H9 (cell line): Measurements from ENCODE around the gene EPHA10. TPM values are rescaled to one million over a fixed set of nuclear protein-coding genes. Genes with fewer than 3 reads are reported as not detected.

Source experiments
- DNase-seq: peaks from one replicate; pipeline ENCODE4 v3.0.0-alpha.2; 2017
- H2AFZ ChIP-seq: one replicate; pipeline ENCODE4 v1.6.1; 2013; ENCODE audit warnings: mild to moderate bottlenecking, low read length, control low read depth, moderate library complexity
- H2AK5ac ChIP-seq: 2 replicates; pipeline ENCODE4 v1.6.1; 2013; ENCODE audit warnings: low read length, control low read depth, mixed read lengths; ENCODE audit not compliant: insufficient read length
- H2BK120ac ChIP-seq: one replicate; pipeline ENCODE4 v1.6.1; 2013; ENCODE audit warnings: low read depth, mild to moderate bottlenecking, low read length, control low read depth, inconsistent platforms; ENCODE audit not compliant: poor library complexity, severe bottlenecking
- H2BK12ac ChIP-seq: 2 replicates; pipeline ENCODE4 v1.6.1; 2013; ENCODE audit warnings: low read length, control low read depth, mixed read lengths, low read depth; ENCODE audit not compliant: insufficient read length
- H2BK15ac ChIP-seq: 2 replicates; pipeline ENCODE4 v1.6.1; 2013; ENCODE audit warnings: low read depth, low read length, control low read depth
- H2BK20ac ChIP-seq: one replicate; pipeline ENCODE4 v1.6.1; 2013; ENCODE audit warnings: low read depth, mild to moderate bottlenecking, low read length, control low read depth, inconsistent platforms; ENCODE audit not compliant: poor library complexity, severe bottlenecking
- H2BK5ac ChIP-seq: 2 replicates; pipeline ENCODE4 v1.6.1; 2013; ENCODE audit warnings: low read length, control low read depth, mixed read lengths; ENCODE audit not compliant: insufficient read length
- H3K14ac ChIP-seq: 2 replicates; pipeline ENCODE4 v1.6.1; 2013; ENCODE audit warnings: low read length, control low read depth; ENCODE audit not compliant: insufficient read depth
- H3K18ac ChIP-seq: 2 replicates; pipeline ENCODE4 v1.6.1; 2013; ENCODE audit warnings: low read depth, mild to moderate bottlenecking, mixed read lengths, low read length, control low read depth; ENCODE audit not compliant: insufficient read length
- H3K23ac ChIP-seq: 2 replicates; pipeline ENCODE4 v1.6.1; 2013; ENCODE audit warnings: low read length, control low read depth, mixed read lengths, low read depth; ENCODE audit not compliant: insufficient read length
- H3K23me2 ChIP-seq: 2 replicates; pipeline ENCODE4 v1.6.1; 2013; ENCODE audit warnings: low read depth, mild to moderate bottlenecking, mixed read lengths, low read length, control low read depth; ENCODE audit not compliant: insufficient read length, poor library complexity, severe bottlenecking
- H3K27ac ChIP-seq: 2 replicates; pipeline ENCODE4 v1.5.1; 2013; ENCODE audit warnings: low read length, control low read depth, mixed read lengths, low read depth; ENCODE audit not compliant: insufficient read length
- H3K27me3 ChIP-seq: 2 replicates; pipeline ENCODE4 v1.6.1; 2013; ENCODE audit warnings: low read length, control low read depth, inconsistent platforms; ENCODE audit not compliant: insufficient read depth
- H3K4ac ChIP-seq: 2 replicates; pipeline ENCODE4 v1.6.1; 2013; ENCODE audit warnings: low read depth, mild to moderate bottlenecking, control low read depth, inconsistent platforms, low read length, moderate library complexity
- H3K4me1 ChIP-seq: 2 replicates; pipeline ENCODE4 v1.6.1; 2013; ENCODE audit warnings: low read length, control low read depth, inconsistent platforms; ENCODE audit not compliant: insufficient read depth
- H3K4me2 ChIP-seq: 2 replicates; pipeline ENCODE4 v1.6.1; 2013; ENCODE audit warnings: low read length, control low read depth, mixed read lengths; ENCODE audit not compliant: insufficient read length, insufficient read depth
- H3K56ac ChIP-seq: 2 replicates; pipeline ENCODE4 v1.6.1; 2013; ENCODE audit warnings: low read depth, mild to moderate bottlenecking, mixed read lengths, low read length, control low read depth; ENCODE audit not compliant: insufficient read length
- H3K79me1 ChIP-seq: 2 replicates; pipeline ENCODE4 v1.6.1; 2013; ENCODE audit warnings: low read depth, mild to moderate bottlenecking, moderate library complexity, low read length, control low read depth, inconsistent platforms; ENCODE audit not compliant: insufficient read depth, poor library complexity, severe bottlenecking
- H3K79me2 ChIP-seq: 2 replicates; pipeline ENCODE4 v1.6.1; 2013; ENCODE audit warnings: low read length, control low read depth, inconsistent platforms; ENCODE audit not compliant: insufficient read depth
- H3K9ac ChIP-seq: 2 replicates; pipeline ENCODE4 v1.6.1; 2013; ENCODE audit warnings: low read length, control low read depth, mixed read lengths; ENCODE audit not compliant: insufficient read length; ENCODE audit errors: extremely low read depth
- H3K9me3 ChIP-seq: one replicate; pipeline ENCODE4 v1.6.1; 2013; ENCODE audit warnings: low read depth, low read length, inconsistent platforms; ENCODE audit not compliant: control insufficient read depth
- H3T11ph ChIP-seq: one replicate; pipeline ENCODE4 v1.6.1; 2013; ENCODE audit warnings: mild to moderate bottlenecking, low read length, control low read depth, inconsistent platforms
- H4K20me1 ChIP-seq: one replicate; pipeline ENCODE4 v1.6.1; 2013; ENCODE audit not compliant: control insufficient read depth, insufficient read length, insufficient read depth
- H4K5ac ChIP-seq: 2 replicates; pipeline ENCODE4 v1.6.1; 2013; ENCODE audit warnings: low read depth, mild to moderate bottlenecking, mixed read lengths, low read length, control low read depth; ENCODE audit not compliant: insufficient read length
- H4K8ac ChIP-seq: replicated peaks from 2 replicates; pipeline ENCODE4 v1.6.1; 2013; ENCODE audit warnings: low read length, control low read depth, mixed read lengths, low read depth; ENCODE audit not compliant: insufficient read length
- H4K91ac ChIP-seq: 2 replicates; pipeline ENCODE4 v1.6.1; 2013; ENCODE audit warnings: low read depth, mild to moderate bottlenecking, moderate library complexity, mixed read lengths, low read length, control low read depth; ENCODE audit not compliant: insufficient read length
- H3K27ac Mint-ChIP-seq, 3 experiments: 2 replicates in 2 of 3; 3 replicates in 1 of 3; pipeline ENCODE4 v1.8.0; 2020 to 2021; ENCODE audit warnings: mixed read lengths in 3 of 3, mild to moderate bottlenecking in 1 of 3, moderate library complexity in 1 of 3
- H3K27me3 Mint-ChIP-seq: 2 replicates; pipeline ENCODE4 v1.8.0; 2021; ENCODE audit warnings: low read depth, mild to moderate bottlenecking, moderate library complexity, mixed read lengths
- H3K36me3 Mint-ChIP-seq, 3 experiments: 2 replicates in 2 of 3; 3 replicates in 1 of 3; pipeline ENCODE4 v1.8.0; 2020 to 2021; ENCODE audit warnings: low read depth in 3 of 3, mixed read lengths in 3 of 3; ENCODE audit not compliant: insufficient read depth in 1 of 3
- H3K4me1 Mint-ChIP-seq, 2 experiments: 2 replicates each; pipeline ENCODE4 v1.8.0; 2020; ENCODE audit warnings: mixed read lengths in 2 of 2
- H3K4me3 Mint-ChIP-seq, 2 experiments: 2 replicates in 1 of 2; 3 replicates in 1 of 2; pipeline ENCODE4 v1.8.0; 2020 to 2021; ENCODE audit warnings: mild to moderate bottlenecking in 2 of 2, mixed read lengths in 2 of 2, moderate library complexity in 1 of 2
- H3K9me3 Mint-ChIP-seq, 2 experiments: 2 replicates in 1 of 2; 3 replicates in 1 of 2; pipeline ENCODE4 v1.8.0; 2020; ENCODE audit warnings: mild to moderate bottlenecking in 2 of 2, mixed read lengths in 2 of 2, moderate library complexity in 1 of 2
- CTCF ChIP-seq: fragments of 200-600 bp; sonication (generic); conservative IDR thresholded peaks from 3 replicates; pipeline ENCODE4 v1.8.0; 2021; ENCODE audit warnings: antibody characterized with exemption, mild to moderate bottlenecking
- WGBS: extraction: QIAGEN DNeasy Blood & Tissue Kit; methylation state at CpG from one replicate; pipeline ENCODE4 v1.1.7; 2013; ENCODE audit warnings: missing lambda C conversion rate, low lambda C conversion rate, mixed read lengths; ENCODE audit not compliant: insufficient read length; ENCODE audit errors: extremely low coverage; 5-methylcytosine and 5-hydroxymethylcytosine counted together
- total RNA-seq: library from RNA; stranded (reverse); gene quantifications from 2 replicates; pipeline ENCODE4 v1.2.1, GENCODE V29; 2021

EPHA10 gene
- total RNA-seq, 1 experiment from 2014 or later: 0.96 TPM

- H2BK5ac ChIP-seq: no peak overlapping the region
- no peak overlapping the region for H4K91ac ChIP-seq
- no peak overlapping the region for H3K14ac ChIP-seq
- H2BK12ac ChIP-seq: no peak overlapping the region
- H2BK120ac ChIP-seq: no peak overlapping the region
- peak overlapping the region; percentile 13 for H3K4me2 ChIP-seq
- H3T11ph ChIP-seq: no peak overlapping the region
- H3K18ac ChIP-seq: no peak overlapping the region
- no peak overlapping the region for H4K5ac ChIP-seq
- peaks cover 0 to 34% (median 7%) of the 10 kb centered on the region in 3 experiments; a peak in 3 of 7 replicates for H3K36me3 Mint-ChIP-seq
- no peak overlapping the region for H3K56ac ChIP-seq
- no peak overlapping the region for H2AFZ ChIP-seq
- H2BK15ac ChIP-seq: no peak overlapping the region
- no peak overlapping the region for H3K4ac ChIP-seq
- no peak overlapping the region for H3K27ac Mint-ChIP-seq
- H3K4me3 Mint-ChIP-seq: peak overlapping the region; percentile 75 to 80
- no peaks in the 10 kb centered on the region for H3K9me3 ChIP-seq
- no peak for DNase-seq
- no peak overlapping the region for H3K9ac ChIP-seq
- H4K20me1 ChIP-seq: no peaks in the 10 kb centered on the region
- H2AK5ac ChIP-seq: no peak overlapping the region
- no peaks in the 10 kb centered on the region for H3K79me2 ChIP-seq
- WGBS: no CpG with 5 or more reads among the region's 59 CpGs
- H3K27ac ChIP-seq: no peak overlapping the region
- peaks cover 7% of the 10 kb centered on the region; the same call in 1 of the 2 replicates for H3K27me3 ChIP-seq
- H3K4me1 Mint-ChIP-seq: peaks cover 7 to 12% of the 10 kb centered on the region in 2 experiments
- H3K27me3 Mint-ChIP-seq: peaks cover 43% of the 10 kb centered on the region
- H3K23ac ChIP-seq: no peak overlapping the region
- no peaks in the 10 kb centered on the region for H3K79me1 ChIP-seq
- no peak overlapping the region for H2BK20ac ChIP-seq
- no peaks in the 10 kb centered on the region for H3K23me2 ChIP-seq
- H3K4me1 ChIP-seq: no peaks in the 10 kb centered on the region; the same call in 1 of the 2 replicates
- H4K8ac ChIP-seq: no peak overlapping the region
- H3K9me3 Mint-ChIP-seq: no peaks in the 10 kb centered on the region
- no peak; the same call in 2 of the 3 replicates for TF ChIP-seq CTCF
These were observed 29.7 kb upstream of the EPHA10 start for GRCh38 chr1:37794372-37795339.
